Fibroblast of mammary gland (primary cell): Measurements from ENCODE around the gene EPS8.

Source experiments
- DNase-seq: peaks from one replicate; pipeline ENCODE4 v3.0.0-alpha.2; 2010; ENCODE audit warnings: low read depth
- H3K4me3 ChIP-seq: 2 replicates; pipeline ENCODE4 v1.5.1; 2011; ENCODE audit warnings: low read depth, mild to moderate bottlenecking, low read length, moderate library complexity; ENCODE audit not compliant: control insufficient read depth
- TF ChIP-seq, protein P1 (sequence below): conservative IDR thresholded peaks from 2 replicates; pipeline ENCODE4 v1.5.1; 2011; ENCODE audit warnings: low read depth, low read length, inconsistent platforms; ENCODE audit not compliant: control insufficient read depth, insufficient read depth

Gene EPS8

GRCh38 chr12:15707516-15708199 lies 81.5 kb downstream of the EPS8 start:
- H3K4me3 ChIP-seq: no peak overlapping the region
- DNase-seq: no peak
- TF ChIP-seq, protein P1, sequence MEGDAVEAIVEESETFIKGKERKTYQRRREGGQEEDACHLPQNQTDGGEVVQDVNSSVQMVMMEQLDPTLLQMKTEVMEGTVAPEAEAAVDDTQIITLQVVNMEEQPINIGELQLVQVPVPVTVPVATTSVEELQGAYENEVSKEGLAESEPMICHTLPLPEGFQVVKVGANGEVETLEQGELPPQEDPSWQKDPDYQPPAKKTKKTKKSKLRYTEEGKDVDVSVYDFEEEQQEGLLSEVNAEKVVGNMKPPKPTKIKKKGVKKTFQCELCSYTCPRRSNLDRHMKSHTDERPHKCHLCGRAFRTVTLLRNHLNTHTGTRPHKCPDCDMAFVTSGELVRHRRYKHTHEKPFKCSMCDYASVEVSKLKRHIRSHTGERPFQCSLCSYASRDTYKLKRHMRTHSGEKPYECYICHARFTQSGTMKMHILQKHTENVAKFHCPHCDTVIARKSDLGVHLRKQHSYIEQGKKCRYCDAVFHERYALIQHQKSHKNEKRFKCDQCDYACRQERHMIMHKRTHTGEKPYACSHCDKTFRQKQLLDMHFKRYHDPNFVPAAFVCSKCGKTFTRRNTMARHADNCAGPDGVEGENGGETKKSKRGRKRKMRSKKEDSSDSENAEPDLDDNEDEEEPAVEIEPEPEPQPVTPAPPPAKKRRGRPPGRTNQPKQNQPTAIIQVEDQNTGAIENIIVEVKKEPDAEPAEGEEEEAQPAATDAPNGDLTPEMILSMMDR: no peak

GRCh38 chr12:15706010-15706676 lies 83.0 kb downstream of the EPS8 start:
- no peak overlapping the region for H3K4me3 ChIP-seq
- no peak for DNase-seq
- TF ChIP-seq, protein P1: no peak

- no peak for DNase-seq
- H3K4me3 ChIP-seq: no peak overlapping the region
- TF ChIP-seq, protein P1: no peak
Observed at GRCh38 chr12:15705606-15706005, 83.6 kb downstream of the EPS8 start.

DNA sequence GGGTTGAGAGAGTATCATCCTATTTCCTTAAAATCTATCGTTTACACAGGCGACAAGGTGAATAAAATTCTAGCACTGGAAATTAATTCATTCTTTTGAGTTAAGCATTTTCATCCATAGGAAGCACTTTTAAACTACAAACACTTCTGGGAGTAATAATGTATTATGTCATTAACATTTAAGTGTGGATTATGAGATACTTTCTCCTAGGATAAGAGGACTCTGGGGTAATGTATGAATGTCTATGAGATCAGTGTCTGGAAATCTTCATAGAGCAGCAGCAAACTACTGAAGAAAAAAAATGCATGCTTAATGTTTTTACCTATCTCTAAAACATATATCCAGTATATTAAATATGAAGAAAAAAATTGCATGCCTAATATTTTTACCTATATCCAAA lies 86.9 kb downstream of the EPS8 start:
- DNase-seq: no peak
- TF ChIP-seq, protein P1: no peak
- no peak overlapping the region for H3K4me3 ChIP-seq

DNA sequence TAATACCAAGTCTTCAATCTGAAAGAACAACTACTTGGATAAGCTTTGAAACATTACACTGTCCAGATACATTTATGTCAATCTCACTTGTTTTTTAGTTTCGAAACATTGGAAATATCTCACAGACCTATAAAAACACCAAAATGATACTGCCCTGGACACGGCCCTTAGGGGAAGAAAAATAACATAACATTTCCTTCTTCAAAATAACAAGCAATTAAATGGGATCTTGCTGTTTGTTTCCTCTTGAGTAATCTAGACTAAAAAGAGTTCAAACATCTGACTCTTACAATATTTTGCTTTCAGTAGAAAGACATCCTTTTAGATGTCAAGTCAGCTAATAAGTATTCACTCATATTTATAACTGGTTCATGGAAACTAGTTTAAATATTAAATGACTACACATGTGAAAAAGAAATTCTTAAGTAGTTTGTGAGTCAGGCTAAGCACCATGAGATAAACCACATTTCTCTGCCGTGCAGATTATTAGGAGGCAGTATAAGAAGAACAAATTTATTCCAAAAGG lies 87.5 kb downstream of the EPS8 start:
- TF ChIP-seq, protein P1: no peak
- DNase-seq: peak; percentile 75
- no peak overlapping the region for H3K4me3 ChIP-seq

DNA sequence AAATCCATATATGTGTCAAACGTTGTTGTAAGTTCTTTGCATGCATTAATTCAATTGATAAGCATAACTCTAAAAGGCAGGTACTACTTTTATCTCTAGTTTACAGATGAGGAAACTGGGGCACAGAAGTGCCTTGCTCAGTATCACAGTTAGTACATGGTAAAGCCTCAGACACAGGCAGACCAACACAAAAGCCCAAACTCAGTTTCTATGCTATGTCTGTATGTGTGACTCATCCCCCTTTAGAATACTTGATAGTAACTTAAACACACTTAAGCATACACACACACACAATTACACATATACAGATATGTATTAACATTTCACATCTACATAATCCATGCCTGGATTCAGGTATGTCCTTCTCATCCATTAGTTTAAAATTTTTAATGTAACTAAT lies 88.0 kb downstream of the EPS8 start:
- TF ChIP-seq, protein P1: no peak
- peak; percentile 61 for DNase-seq
- H3K4me3 ChIP-seq: no peak overlapping the region
